Measurements from ENCODE around the gene MORN1. TPM values are rescaled to one million over a fixed set of nuclear protein-coding genes. Genes with fewer than 3 reads are reported as not detected.

MORN1 gene
- total RNA-seq, 1 donor from 2014 or later: 9.1 TPM

DNA sequence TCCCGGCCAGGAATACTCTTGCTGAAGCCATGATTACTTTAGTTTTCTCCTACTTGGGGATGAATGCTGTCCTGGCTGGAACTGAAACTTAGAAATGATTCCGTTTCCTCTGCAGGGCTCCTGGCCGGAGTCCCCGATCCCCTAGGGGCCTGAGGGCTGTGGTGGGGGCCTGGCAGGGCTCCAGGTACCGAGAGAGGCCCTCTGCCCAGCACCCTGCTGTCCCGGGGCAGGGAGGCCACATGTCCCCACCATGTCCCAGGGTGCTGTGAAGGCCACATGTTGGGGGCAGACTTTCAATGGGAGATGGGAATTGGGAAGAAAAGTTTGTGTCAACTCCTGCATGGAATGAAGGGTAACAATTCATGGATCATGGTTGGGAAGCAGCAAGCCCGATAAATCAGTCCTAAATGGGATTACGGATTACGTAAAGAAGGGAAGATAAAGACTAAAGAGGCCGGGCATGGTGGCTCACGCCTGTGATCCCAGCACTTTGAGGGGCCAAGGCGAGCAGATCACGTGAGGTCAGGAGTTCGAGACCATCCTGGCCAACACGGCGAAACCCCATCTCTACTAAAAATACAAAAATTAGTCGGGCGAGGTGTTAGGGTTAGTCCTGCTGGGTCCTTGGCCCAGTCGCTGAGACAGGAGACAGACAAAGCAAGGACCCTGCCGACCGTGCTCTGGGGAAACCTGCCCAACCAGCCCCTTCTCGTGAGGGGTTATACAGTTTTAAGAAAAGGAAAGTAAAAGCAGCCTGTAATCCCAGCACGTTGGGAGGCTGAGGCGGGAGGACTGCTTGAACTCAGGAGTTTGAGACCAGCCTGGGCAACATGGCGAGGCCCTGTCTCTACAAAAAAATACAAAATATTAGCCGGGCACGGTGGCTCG lies 37.6 kb downstream of the MORN1 start:
- intact Hi-C loops (cut with micrococcal nuclease): no loop called here

DNA sequence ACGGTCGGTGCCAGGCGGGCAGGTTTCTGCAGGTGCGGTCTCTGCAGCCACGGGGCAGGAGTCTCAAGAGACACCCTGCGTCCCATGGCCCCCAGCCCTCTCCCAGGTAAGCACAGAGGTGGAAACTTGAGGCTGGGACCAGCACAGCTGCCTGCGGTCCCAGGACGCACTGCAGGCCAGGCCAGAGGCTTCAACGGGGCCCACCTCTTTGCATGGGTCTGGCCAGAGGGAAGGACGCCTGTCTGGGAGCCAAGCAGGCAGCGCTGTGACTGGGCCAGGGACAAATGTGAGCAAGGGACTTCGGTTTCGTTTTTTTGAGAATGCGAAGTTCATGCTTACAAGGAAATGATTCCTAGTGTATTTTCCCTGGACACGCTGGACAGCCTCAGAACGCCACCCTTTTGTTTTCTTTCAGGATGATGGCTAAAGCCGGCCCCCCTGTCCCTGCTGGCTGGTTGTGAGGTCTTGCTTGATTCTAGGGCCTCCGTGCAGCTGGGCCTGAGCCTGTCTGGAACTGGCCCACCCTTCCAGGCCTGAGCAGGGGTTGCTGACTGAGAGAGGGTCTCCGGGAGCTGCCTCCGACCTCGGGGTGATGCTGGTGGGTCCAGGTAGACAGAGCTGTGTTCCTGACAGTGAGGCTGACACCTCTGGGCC lies 38.3 kb downstream of the MORN1 start:
- intact Hi-C loops (cut with micrococcal nuclease): no loop called here

DNA sequence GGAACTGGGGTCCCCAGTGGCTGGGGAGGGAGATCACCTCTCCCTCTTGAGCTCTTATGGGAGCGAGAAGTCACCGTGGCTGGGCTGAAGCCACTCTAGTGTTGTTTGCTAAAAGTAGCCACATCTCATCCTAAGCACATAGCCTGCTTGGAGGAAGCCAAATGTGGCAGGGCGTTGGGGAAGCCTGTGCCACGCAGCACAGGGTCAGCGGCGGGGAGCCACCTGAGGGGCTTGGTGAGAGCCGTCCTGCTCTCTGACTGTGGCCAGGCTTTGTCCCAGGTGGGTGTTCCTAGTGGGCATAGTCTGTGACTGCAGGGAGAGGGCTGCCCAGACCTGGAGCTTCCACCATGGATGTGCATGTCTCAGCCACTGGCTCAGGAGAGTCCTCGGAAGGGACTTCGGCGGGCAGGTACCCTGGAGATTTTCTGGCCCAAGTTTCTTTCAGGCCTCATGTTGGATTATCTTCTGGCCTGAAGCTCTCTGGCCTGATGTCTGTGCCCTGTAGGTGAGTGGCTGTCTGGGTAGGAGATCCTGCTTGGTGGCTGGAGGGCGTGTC lies 38.9 kb downstream of the MORN1 start:
- intact Hi-C loops (cut with micrococcal nuclease): no loop called here

- intact Hi-C loops (cut with micrococcal nuclease): no loop called here
Measured at GRCh38 chr1:2351723-2352122, 39.6 kb downstream of the MORN1 start.

GRCh38 chr1:2350911-2351655 lies 40.3 kb downstream of the MORN1 start:
- intact Hi-C loops (cut with micrococcal nuclease): no loop called here

- intact Hi-C loops (cut with micrococcal nuclease): no loop called here
Measured at GRCh38 chr1:2350501-2350900, 40.9 kb downstream of the MORN1 start.

- intact Hi-C loops (cut with micrococcal nuclease): no loop called here
Measured at GRCh38 chr1:2349806-2350205, 41.5 kb downstream of the MORN1 start.

- intact Hi-C loops (cut with micrococcal nuclease): no loop called here
Measured at GRCh38 chr1:2348346-2349325, 42.7 kb downstream of the MORN1 start.

DNA sequence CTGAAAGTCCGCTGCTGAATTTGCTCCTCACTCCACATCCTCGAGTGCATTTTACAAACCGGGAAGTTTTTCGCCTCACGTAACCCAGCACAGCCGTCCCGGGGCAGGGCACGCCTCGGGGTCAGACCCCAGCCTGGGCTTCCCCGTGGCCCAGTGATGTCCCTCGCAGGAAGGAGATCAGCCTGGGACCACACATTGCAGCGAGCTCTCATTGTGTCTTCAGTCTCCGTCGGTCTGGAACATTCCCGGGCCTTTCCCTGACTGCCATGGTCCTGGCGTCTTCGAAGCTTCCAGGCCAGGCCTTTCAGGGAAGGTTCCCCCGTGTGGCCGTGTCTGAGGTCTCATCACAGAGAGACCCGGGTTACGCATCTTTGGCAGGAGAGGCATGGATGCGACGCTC lies 43.5 kb downstream of the MORN1 start:
- intact Hi-C loops (cut with micrococcal nuclease): no loop called here

DNA sequence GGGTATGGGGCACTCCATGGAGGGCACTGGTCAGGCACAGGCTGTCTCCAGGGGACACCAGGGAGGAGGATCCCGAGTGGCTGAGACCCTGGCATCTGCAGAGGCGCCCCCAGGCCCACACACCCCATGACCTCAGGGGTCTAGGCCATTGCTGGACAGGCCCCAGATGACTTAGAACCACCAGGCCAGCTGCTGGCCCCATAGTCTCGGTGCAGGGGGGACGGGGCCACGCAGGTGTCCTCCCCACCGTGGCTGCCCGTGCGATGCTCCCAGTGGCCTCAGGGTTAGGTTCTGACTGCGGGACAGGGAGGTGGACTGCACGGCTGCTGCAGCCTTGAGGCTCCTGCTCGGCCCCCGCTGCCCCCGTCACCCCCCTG lies 44.0 kb downstream of the MORN1 start:
- intact Hi-C loops (cut with micrococcal nuclease): no loop called here

DNA sequence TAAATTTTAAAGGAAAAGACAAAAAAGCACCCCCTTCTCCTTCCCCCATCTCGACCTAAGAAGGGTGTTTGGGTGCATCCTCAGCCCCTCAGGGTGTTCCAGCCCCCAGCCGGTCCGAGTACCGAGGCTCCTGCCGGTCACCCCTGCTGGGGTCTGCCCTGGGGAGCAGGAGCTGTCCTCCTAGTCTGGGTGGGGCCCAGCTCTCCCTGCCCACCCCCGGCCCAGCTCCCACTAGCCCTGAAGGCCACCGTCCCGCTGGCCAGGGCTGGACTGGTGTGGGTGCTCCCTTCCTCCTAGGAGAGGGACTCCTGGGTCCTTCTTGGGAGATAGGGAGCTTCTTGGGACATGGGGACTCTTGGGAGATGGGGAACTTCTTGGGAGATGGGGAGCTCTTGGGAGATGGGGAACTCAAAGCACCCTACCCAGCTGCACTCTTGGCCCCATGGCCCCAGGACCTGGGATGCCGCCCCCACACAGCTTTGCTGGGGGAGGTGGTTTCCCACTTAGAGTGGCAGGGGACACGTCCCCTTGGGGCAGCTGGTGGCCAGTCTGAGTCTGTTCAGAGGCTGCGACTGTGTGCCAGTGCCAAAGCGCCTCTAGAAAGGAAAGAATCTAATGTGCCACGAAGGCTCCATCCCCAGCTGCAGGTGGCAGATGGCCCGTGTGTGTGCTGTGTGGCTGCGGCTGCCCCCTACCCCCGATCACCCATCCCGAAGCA lies 44.5 kb downstream of the MORN1 start:
- intact Hi-C loops (cut with micrococcal nuclease): no loop called here

- intact Hi-C loops (cut with micrococcal nuclease): no loop called here
Measured at GRCh38 chr1:2345297-2346075, 45.9 kb downstream of the MORN1 start.

DNA sequence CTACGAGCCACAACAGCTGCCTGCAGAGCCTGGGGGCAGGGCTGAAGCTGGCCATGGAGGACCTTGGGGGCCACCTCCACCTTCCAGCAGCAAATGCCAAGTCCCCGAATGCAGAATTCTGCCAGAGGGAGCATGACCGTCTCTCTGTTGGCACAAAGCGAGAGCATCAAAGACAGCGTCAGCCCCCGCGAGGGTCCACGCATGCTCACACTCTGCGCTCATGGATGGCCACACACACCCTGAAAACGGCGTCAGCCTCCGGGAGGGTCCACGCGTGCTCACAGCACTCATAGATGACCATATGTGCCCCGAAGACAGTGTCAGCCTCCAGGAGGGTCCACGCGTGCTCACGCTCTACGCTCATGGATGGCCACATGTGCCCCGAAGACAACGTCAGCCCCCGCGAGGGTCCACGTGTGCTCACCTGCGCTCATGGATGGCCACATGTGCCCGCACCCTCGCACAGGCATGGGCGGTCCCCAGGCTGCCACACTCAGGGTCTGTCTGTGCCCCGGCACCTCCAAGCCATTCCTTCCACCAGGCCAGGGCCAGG lies 46.5 kb downstream of the MORN1 start:
- intact Hi-C loops (cut with micrococcal nuclease): no loop called here

DNA sequence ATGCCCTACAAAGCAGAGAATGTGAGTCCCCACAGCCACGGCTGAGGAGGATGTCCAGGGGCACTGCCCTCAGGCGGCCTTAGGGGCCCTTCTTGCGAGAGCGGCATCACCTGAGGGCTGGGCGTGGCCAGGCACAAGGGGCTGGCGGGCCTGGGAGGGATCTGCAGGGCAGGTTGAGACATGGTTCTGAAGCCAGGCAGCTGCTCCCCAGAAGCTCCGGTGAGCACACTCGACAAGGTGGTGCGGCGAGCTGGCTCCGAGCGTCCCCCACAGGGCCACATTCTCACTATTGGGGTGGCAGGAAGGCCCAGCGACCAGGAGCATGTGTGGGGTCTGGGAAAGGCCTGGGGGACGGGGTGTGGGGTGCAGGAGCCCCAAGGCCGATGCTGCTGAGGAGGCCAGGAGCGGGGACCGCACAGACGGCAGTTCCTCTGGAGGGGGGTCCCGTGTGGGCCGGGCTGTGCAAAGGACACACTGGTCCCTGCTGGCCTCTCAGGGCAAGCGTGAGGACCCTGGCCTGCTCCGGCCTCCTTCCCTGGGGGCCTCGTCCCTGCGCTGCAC lies 47.2 kb downstream of the MORN1 start:
- intact Hi-C loops (cut with micrococcal nuclease): no loop called here

- intact Hi-C loops (cut with micrococcal nuclease): no loop called here
Measured at GRCh38 chr1:2343023-2343935, 48.1 kb downstream of the MORN1 start.

GRCh38 chr1:2342384-2343022 lies 48.9 kb downstream of the MORN1 start:
- intact Hi-C loops (cut with micrococcal nuclease): no loop called here

Data from T-helper 2 cell treated with Interferon-gamma antibody and Interleukin-4, amounts not matched to agents 100 ng/mL and 5 ng/mL, for 36 hours (primary cell).